Smooth muscle cell (in vitro differentiated cells): Measurements from ENCODE around the gene DCAF7. TPM values are rescaled to one million over a fixed set of nuclear protein-coding genes. Genes with fewer than 3 reads are reported as not detected.

Source experiments
- DNase-seq: peaks from one replicate; lab custom pipeline; 2025; ENCODE audit not compliant: unreplicated experiment; lab: John Stamatoyannopoulos, UW
- H2AFZ ChIP-seq: fragments of 200-600 bp; sonication (generic); 2 replicates; pipeline ENCODE4 v1.6.0; 2016; ENCODE audit warnings: antibody characterized with exemption, low read depth, mild to moderate bottlenecking
- H3F3A ChIP-seq: fragments of 200-600 bp; sonication (generic); 2 replicates; pipeline ENCODE4 v1.6.0; 2017; ENCODE audit warnings: antibody characterized with exemption, low read depth
- H3K27ac ChIP-seq: fragments of 200-600 bp; sonication (generic); 2 replicates; pipeline ENCODE4 v1.5.1; 2016; ENCODE audit warnings: low read depth, mild to moderate bottlenecking
- H3K27me3 ChIP-seq: fragments of 200-600 bp; sonication (generic); 2 replicates; pipeline ENCODE4 v1.6.1; 2016; ENCODE audit warnings: low read depth, mild to moderate bottlenecking
- H3K36me3 ChIP-seq: fragments of 200-600 bp; sonication (generic); 2 replicates; pipeline ENCODE4 v1.5.1; 2016; ENCODE audit warnings: low read depth
- H3K4me1 ChIP-seq: fragments of 200-600 bp; sonication (generic); 2 replicates; pipeline ENCODE4 v1.5.1; 2016; ENCODE audit warnings: low read depth
- H3K4me2 ChIP-seq: fragments of 200-600 bp; sonication (generic); 2 replicates; pipeline ENCODE4 v1.6.0; 2016; ENCODE audit warnings: mild to moderate bottlenecking
- H3K4me3 ChIP-seq: fragments of 200-600 bp; sonication (generic); 2 replicates; pipeline ENCODE4 v1.5.1; 2016; ENCODE audit warnings: mild to moderate bottlenecking
- H3K79me2 ChIP-seq: fragments of 200-600 bp; sonication (generic); 2 replicates; pipeline ENCODE4 v1.6.0; 2016; ENCODE audit warnings: low read depth, mild to moderate bottlenecking
- H3K9ac ChIP-seq: fragments of 200-600 bp; sonication (generic); 2 replicates; pipeline ENCODE4 v1.6.0; 2016; ENCODE audit warnings: low read depth
- H3K9me3 ChIP-seq: fragments of 200-600 bp; sonication (generic); replicated peaks from 2 replicates; pipeline ENCODE4 v1.5.1; 2016; ENCODE audit warnings: low read depth
- H4K20me1 ChIP-seq: fragments of 200-600 bp; sonication (generic); 2 replicates; pipeline ENCODE4 v1.6.0; 2016; ENCODE audit warnings: low read depth
- WGBS: methylation state at CpG from one replicate; pipeline ENCODE4 v1.1.7; 2016; ENCODE audit warnings: low lambda C conversion rate; 5-methylcytosine and 5-hydroxymethylcytosine counted together
- polyA plus RNA-seq: library from polyadenylated mRNA; unstranded; fragments of >200 nt; fragmentation: Nextera tagmentation; extraction: Ambion mirVana; gene quantifications from 2 replicates; pipeline ENCODE4 v1.2.1, GENCODE V29; 2016
- total RNA-seq: library from RNA; depleted of rRNA; stranded (reverse); fragments of >200 nt; gene quantifications from 2 replicates; pipeline ENCODE4 v1.2.3, GENCODE V29; 2014
- TF ChIP-seq, protein P1 (sequence below): fragments of 200-600 bp; sonication (generic); IDR thresholded peaks from 2 replicates; pipeline ENCODE4 v1.5.1; 2017; ENCODE audit warnings: borderline replicate concordance, mild to moderate bottlenecking, antibody characterized with exemption; ENCODE audit not compliant: insufficient read depth, poor library complexity, severe bottlenecking

Gene DCAF7
- total and polyA plus RNA-seq, 2 experiments from 2014 or later, result 36.8 to 50.2 TPM

GRCh38 chr17:63624531-63624880 is 74.2 kb downstream of the DCAF7 start:
- 88% methylated on average over 1 of the region's 1 CpG for WGBS
- TF ChIP-seq, protein P1, sequence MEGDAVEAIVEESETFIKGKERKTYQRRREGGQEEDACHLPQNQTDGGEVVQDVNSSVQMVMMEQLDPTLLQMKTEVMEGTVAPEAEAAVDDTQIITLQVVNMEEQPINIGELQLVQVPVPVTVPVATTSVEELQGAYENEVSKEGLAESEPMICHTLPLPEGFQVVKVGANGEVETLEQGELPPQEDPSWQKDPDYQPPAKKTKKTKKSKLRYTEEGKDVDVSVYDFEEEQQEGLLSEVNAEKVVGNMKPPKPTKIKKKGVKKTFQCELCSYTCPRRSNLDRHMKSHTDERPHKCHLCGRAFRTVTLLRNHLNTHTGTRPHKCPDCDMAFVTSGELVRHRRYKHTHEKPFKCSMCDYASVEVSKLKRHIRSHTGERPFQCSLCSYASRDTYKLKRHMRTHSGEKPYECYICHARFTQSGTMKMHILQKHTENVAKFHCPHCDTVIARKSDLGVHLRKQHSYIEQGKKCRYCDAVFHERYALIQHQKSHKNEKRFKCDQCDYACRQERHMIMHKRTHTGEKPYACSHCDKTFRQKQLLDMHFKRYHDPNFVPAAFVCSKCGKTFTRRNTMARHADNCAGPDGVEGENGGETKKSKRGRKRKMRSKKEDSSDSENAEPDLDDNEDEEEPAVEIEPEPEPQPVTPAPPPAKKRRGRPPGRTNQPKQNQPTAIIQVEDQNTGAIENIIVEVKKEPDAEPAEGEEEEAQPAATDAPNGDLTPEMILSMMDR, result no peak
- H3K79me2 ChIP-seq, result peaks cover 66% of the 10 kb centered on the region

DNA sequence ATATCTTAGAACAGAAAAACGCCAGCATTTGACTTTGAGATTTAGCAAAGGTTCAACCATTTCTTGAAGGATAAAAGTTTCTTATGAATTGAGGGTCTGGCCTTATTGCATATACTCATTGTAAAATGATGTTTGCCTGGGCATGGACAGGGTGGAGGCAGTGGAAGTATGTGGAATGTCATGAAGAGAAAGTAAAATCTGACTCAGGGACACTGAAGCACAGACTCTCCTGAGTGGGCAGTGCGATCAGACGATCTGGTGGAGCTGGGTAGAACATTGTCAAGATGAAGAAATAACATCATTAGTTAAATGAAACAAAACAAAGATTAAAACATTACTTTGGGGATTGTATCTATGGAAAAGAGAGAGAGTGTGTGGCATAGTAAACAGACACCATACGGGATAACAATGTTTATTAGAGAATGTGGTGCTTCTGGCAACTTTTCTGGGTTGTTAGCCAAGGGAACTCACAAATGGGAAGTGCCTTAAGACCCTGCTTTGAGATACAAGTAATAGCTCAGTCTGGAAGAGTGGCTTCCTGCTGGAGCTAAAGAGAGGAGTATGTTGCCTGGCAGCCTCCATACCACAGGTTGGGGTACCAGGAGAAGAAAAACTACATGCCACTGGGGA is 76.4 kb downstream of the DCAF7 start:
- TF ChIP-seq, protein P1, result no peak
- no peak overlapping the region for H3K9ac ChIP-seq
- H3K4me3 ChIP-seq, result no peak overlapping the region
- DNase-seq, result no peak
- no peak overlapping the region for H2AFZ ChIP-seq
- no peaks in the 10 kb centered on the region for H3K36me3 ChIP-seq
- peak overlapping the region; percentile 32 for H3K27ac ChIP-seq
- no peaks in the 10 kb centered on the region for H3K27me3 ChIP-seq
- WGBS, result 54% methylated on average over 4 of the region's 4 CpGs
- peaks cover 11% of the 10 kb centered on the region for H3K4me1 ChIP-seq
- H4K20me1 ChIP-seq, result peaks cover 85% of the 10 kb centered on the region
- no peaks in the 10 kb centered on the region for H3K9me3 ChIP-seq
- H3K4me2 ChIP-seq, result peak overlapping the region; percentile 34
- no peaks in the 10 kb centered on the region for H3F3A ChIP-seq
- H3K79me2 ChIP-seq, result peaks cover 85% of the 10 kb centered on the region

More at GRCh38 chr17:63624531-63624880, 74.2 kb downstream of the DCAF7 start:
- peaks cover 64% of the 10 kb centered on the region for H4K20me1 ChIP-seq
- no peaks in the 10 kb centered on the region for H3K27me3 ChIP-seq
- H3K9ac ChIP-seq, result no peak overlapping the region
- no peaks in the 10 kb centered on the region for H3K9me3 ChIP-seq
- no peak for DNase-seq
- no peak overlapping the region for H2AFZ ChIP-seq
- no peak overlapping the region for H3K27ac ChIP-seq
- peaks cover 3% of the 10 kb centered on the region for H3F3A ChIP-seq
- H3K4me1 ChIP-seq, result peaks cover 11% of the 10 kb centered on the region
- H3K4me3 ChIP-seq, result no peak overlapping the region
- no peaks in the 10 kb centered on the region for H3K36me3 ChIP-seq
- no peak overlapping the region for H3K4me2 ChIP-seq

- Histone ChIP-seq H2AFZ (no peak overlapping the region), H3K27ac (no peak overlapping the region), H3K36me3 (no peaks in the 10 kb centered on the region), H3K4me3 (no peak overlapping the region), H3K9ac (no peak overlapping the region), H3F3A (peaks cover 2% of the 10 kb centered on the region), H3K27me3 (no peaks in the 10 kb centered on the region), H4K20me1 (peaks cover 77% of the 10 kb centered on the region), H3K4me1 (peaks cover 12% of the 10 kb centered on the region), H3K79me2 (peaks cover 68% of the 10 kb centered on the region), H3K4me2 (no peak overlapping the region), H3K9me3 (no peaks in the 10 kb centered on the region)
- no peak for DNase-seq
- TF ChIP-seq, protein P1, result no peak
- 80% methylated on average over 1 of the region's 1 CpG for WGBS
Observed at GRCh38 chr17:63629627-63630026, 79.3 kb downstream of the DCAF7 start.

GRCh38 chr17:63631062-63631461 is 80.8 kb downstream of the DCAF7 start:
- Histone ChIP-seq H2AFZ (no peak overlapping the region), H3K9ac (no peak overlapping the region), H3K4me3 (no peak overlapping the region), H3K79me2 (peaks cover 54% of the 10 kb centered on the region), H4K20me1 (peaks cover 63% of the 10 kb centered on the region), H3K9me3 (no peaks in the 10 kb centered on the region), H3F3A (peaks cover 2% of the 10 kb centered on the region), H3K36me3 (no peaks in the 10 kb centered on the region), H3K4me2 (no peak overlapping the region), H3K27ac (no peak overlapping the region), H3K4me1 (peaks cover 12% of the 10 kb centered on the region), H3K27me3 (no peaks in the 10 kb centered on the region)
- TF ChIP-seq, protein P1, result no peak
- WGBS, result 97% methylated on average over 3 of the region's 3 CpGs
- DNase-seq, result no peak
